Brain microvascular endothelial cell (primary cell): ENCODE results near the gene TMEM255B.

ENCODE experiments used
- DNase-seq: peaks from one replicate; pipeline ENCODE4 v3.0.0-alpha.2; 2020
- H3K27ac ChIP-seq: fragments of 250-450 bp; sonication (Bioruptor Pico); 2 replicates; pipeline ENCODE4 v1.5.1; 2020; ENCODE audit warnings: mild to moderate bottlenecking, moderate library complexity
- H3K27me3 ChIP-seq: fragments of 250-450 bp; sonication (Bioruptor Pico); replicated peaks from 2 replicates; pipeline ENCODE4 v1.5.1; 2020; ENCODE audit warnings: mild to moderate bottlenecking
- H3K36me3 ChIP-seq: fragments of 250-450 bp; sonication (Bioruptor Pico); replicated peaks from 2 replicates; pipeline ENCODE4 v1.5.1; 2020; ENCODE audit warnings: mild to moderate bottlenecking
- H3K4me3 ChIP-seq: 2 replicates; pipeline ENCODE4 v1.5.1; 2011; ENCODE audit warnings: low read depth, mild to moderate bottlenecking, control low read depth, low read length, moderate library complexity
- CTCF ChIP-seq: IDR thresholded peaks from 2 replicates; pipeline ENCODE4 v1.5.1; 2011; ENCODE audit warnings: low read depth, mild to moderate bottlenecking, moderate library complexity, low read length, control low read depth, inconsistent platforms; ENCODE audit errors: missing control alignments
- in situ Hi-C: cut with HindIII; loops from 2 replicates; pipeline ENCODE4 v1.10.0; 2017; ENCODE audit warnings: low sequenced_read_pairs, low pct_ligation_motif_present

TMEM255B gene

GRCh38 chr13:113846636-113847318 lies 87.8 kb downstream of the TMEM255B start:
- Histone ChIP-seq H3K4me3 (no peak overlapping the region), H3K27ac (no peak overlapping the region), H3K27me3 (no peaks in the 10 kb centered on the region), H3K36me3 (no peaks in the 10 kb centered on the region)
- no peak for TF ChIP-seq CTCF
- DNase-seq: no peak
- in situ Hi-C loops: no loop called here

GRCh38 chr13:113848020-113848419 lies 89.0 kb downstream of the TMEM255B start:
- Histone ChIP-seq H3K27ac (no peak overlapping the region), H3K36me3 (no peaks in the 10 kb centered on the region), H3K4me3 (no peak overlapping the region), H3K27me3 (no peaks in the 10 kb centered on the region)
- no peak for DNase-seq
- in situ Hi-C loops: no loop called here
- no peak for TF ChIP-seq CTCF

- Histone ChIP-seq H3K36me3 (no peaks in the 10 kb centered on the region), H3K27me3 (no peaks in the 10 kb centered on the region), H3K27ac (no peak overlapping the region), H3K4me3 (no peak overlapping the region)
- no peak for DNase-seq
- in situ Hi-C loops: no loop called here
- no peak for TF ChIP-seq CTCF
These were observed 89.6 kb downstream of the TMEM255B start for GRCh38 chr13:113848431-113849260.

- no peak for TF ChIP-seq CTCF
- no peaks in the 10 kb centered on the region for H3K27me3 ChIP-seq
- no peak overlapping the region for H3K27ac ChIP-seq
- DNase-seq: no peak
- H3K4me3 ChIP-seq: no peak overlapping the region
- H3K36me3 ChIP-seq: no peaks in the 10 kb centered on the region
- in situ Hi-C loops: no loop called here
These were observed 90.5 kb downstream of the TMEM255B start for GRCh38 chr13:113849546-113849945.

- in situ Hi-C loops: no loop called here
- Histone ChIP-seq H3K27ac (no peak overlapping the region), H3K36me3 (no peaks in the 10 kb centered on the region), H3K27me3 (no peaks in the 10 kb centered on the region), H3K4me3 (no peak overlapping the region)
- no peak for TF ChIP-seq CTCF
- no peak for DNase-seq
These were observed 91.1 kb downstream of the TMEM255B start for GRCh38 chr13:113849981-113850721.
